Mesendoderm (in vitro differentiated cells): ENCODE data around the gene FSTL5.

Experiments used
- DNase-seq: peaks from one replicate; pipeline ENCODE4 v3.0.0; 2013
- H2AK5ac ChIP-seq: 2 replicates; pipeline ENCODE4 v1.6.1; 2013; ENCODE audit warnings: low read length, inconsistent platforms
- H2BK120ac ChIP-seq: 2 replicates; pipeline ENCODE4 v1.6.1; 2013; ENCODE audit warnings: low read depth, mild to moderate bottlenecking, low read length, moderate library complexity, mixed read lengths
- H2BK15ac ChIP-seq: replicated peaks from 2 replicates; pipeline ENCODE4 v1.6.1; 2013; ENCODE audit warnings: low read depth, mild to moderate bottlenecking, moderate library complexity
- H2BK5ac ChIP-seq: 2 replicates; pipeline ENCODE4 v1.6.1; 2013; ENCODE audit warnings: low read length, inconsistent platforms
- H3K18ac ChIP-seq: 2 replicates; pipeline ENCODE4 v1.6.1; 2013; ENCODE audit warnings: mild to moderate bottlenecking, low read length, mixed read lengths
- H3K23ac ChIP-seq: one replicate; pipeline ENCODE4 v1.6.1; 2013; ENCODE audit warnings: low read length
- H3K27ac ChIP-seq: 2 replicates; pipeline ENCODE4 v1.5.1; 2013; ENCODE audit warnings: low read depth, mild to moderate bottlenecking, inconsistent platforms, low read length, moderate library complexity
- H3K27me3 ChIP-seq: 2 replicates; pipeline ENCODE4 v1.6.1; 2013; ENCODE audit warnings: low read length, control low read depth, mild to moderate bottlenecking, inconsistent platforms; ENCODE audit not compliant: insufficient read depth, poor library complexity
- H3K36me3 ChIP-seq: 2 replicates; pipeline ENCODE4 v1.6.1; 2013; ENCODE audit warnings: low read length, inconsistent platforms; ENCODE audit not compliant: control insufficient read depth, insufficient read depth
- H3K4ac ChIP-seq: one replicate; pipeline ENCODE4 v1.6.1; 2013; ENCODE audit warnings: low read depth, mild to moderate bottlenecking, low read length, moderate library complexity
- H3K4me1 ChIP-seq: 2 replicates; pipeline ENCODE4 v1.6.1; 2013; ENCODE audit warnings: low read depth, low read length, inconsistent platforms; ENCODE audit not compliant: control insufficient read depth
- H3K4me2 ChIP-seq: 2 replicates; pipeline ENCODE4 v1.6.1; 2013; ENCODE audit warnings: low read length
- H3K4me3 ChIP-seq: 2 replicates; pipeline ENCODE4 v1.5.1; 2013; ENCODE audit warnings: mild to moderate bottlenecking, low read length
- H3K56ac ChIP-seq: one replicate; pipeline ENCODE4 v1.6.1; 2013; ENCODE audit warnings: low read length
- H3K79me1 ChIP-seq: 2 replicates; pipeline ENCODE4 v1.6.1; 2013; ENCODE audit warnings: low read length, inconsistent platforms
- H3K79me2 ChIP-seq: 2 replicates; pipeline ENCODE4 v1.6.1; 2013; ENCODE audit warnings: mild to moderate bottlenecking, low read length; ENCODE audit not compliant: control insufficient read depth, insufficient read depth
- H3K9ac ChIP-seq: 2 replicates; pipeline ENCODE4 v1.6.1; 2013; ENCODE audit warnings: low read length, inconsistent platforms
- H4K5ac ChIP-seq: one replicate; pipeline ENCODE4 v1.6.1; 2013; ENCODE audit warnings: low read length
- H4K8ac ChIP-seq: one replicate; pipeline ENCODE4 v1.6.1; 2013; ENCODE audit warnings: low read depth, mild to moderate bottlenecking, control low read depth, low read length, moderate library complexity
- WGBS: extraction: QIAGEN DNeasy Blood & Tissue Kit; methylation state at CpG from one replicate; pipeline ENCODE4 v1.1.7; 2013; ENCODE audit warnings: low lambda C conversion rate, missing lambda C conversion rate; ENCODE audit not compliant: insufficient coverage; ENCODE audit errors: extremely low coverage; 5-methylcytosine and 5-hydroxymethylcytosine counted together

FSTL5 gene

GRCh38 chr4:161919442-161920220 lies 244.2 kb downstream of the FSTL5 start:
- Histone ChIP-seq H3K4me1 (no peaks in the 10 kb centered on the region), H3K79me1 (no peaks in the 10 kb centered on the region), H3K36me3 (no peaks in the 10 kb centered on the region), H3K4me2 (no peak overlapping the region), H2BK15ac (no peak overlapping the region), H3K4ac (no peak overlapping the region), H2AK5ac (no peak overlapping the region), H4K8ac (no peak overlapping the region), H3K79me2 (no peaks in the 10 kb centered on the region), H3K27me3 (no peaks in the 10 kb centered on the region), H3K9ac (no peak overlapping the region), H3K18ac (no peak overlapping the region), H3K23ac (no peak overlapping the region), H3K27ac (no peak overlapping the region), H2BK120ac (no peak overlapping the region), H3K56ac (no peak overlapping the region), H3K4me3 (no peak overlapping the region), H4K5ac (no peak overlapping the region), H2BK5ac (no peak overlapping the region)
- WGBS: no CpG with 5 or more reads among the region's 3 CpGs
- DNase-seq: no peak

DNA sequence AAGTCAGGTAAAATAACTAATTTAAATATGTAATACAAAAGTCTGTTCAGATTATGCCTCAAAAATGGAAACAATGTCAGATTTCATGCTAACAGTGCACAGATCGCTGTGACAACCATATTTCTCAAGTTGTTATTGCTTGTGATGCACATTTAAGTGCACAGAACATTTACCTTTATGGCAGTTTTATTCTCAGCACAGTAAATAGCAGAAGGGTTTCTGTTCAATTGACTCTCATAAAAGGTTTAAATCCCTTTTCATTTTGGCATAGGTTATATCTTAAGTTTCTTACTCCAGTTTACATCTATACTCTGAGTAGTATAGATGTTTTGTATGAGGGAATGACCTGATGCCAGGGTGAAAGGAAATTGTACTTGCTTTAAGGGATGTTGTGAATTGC lies 247.8 kb downstream of the FSTL5 start:
- Histone ChIP-seq H3K4me2 (no peak overlapping the region), H3K56ac (no peak overlapping the region), H4K5ac (no peak overlapping the region), H3K36me3 (no peaks in the 10 kb centered on the region), H3K27ac (no peak overlapping the region), H2AK5ac (no peak overlapping the region), H2BK5ac (no peak overlapping the region), H3K79me2 (no peaks in the 10 kb centered on the region), H3K9ac (no peak overlapping the region), H3K79me1 (no peaks in the 10 kb centered on the region), H2BK15ac (no peak overlapping the region), H4K8ac (no peak overlapping the region), H3K23ac (no peak overlapping the region), H3K4ac (no peak overlapping the region), H3K27me3 (no peaks in the 10 kb centered on the region), H2BK120ac (no peak overlapping the region), H3K18ac (no peak overlapping the region), H3K4me3 (no peak overlapping the region), H3K4me1 (no peaks in the 10 kb centered on the region)
- no peak for DNase-seq
- WGBS: no CpG with 5 or more reads among the region's 1 CpG

DNA sequence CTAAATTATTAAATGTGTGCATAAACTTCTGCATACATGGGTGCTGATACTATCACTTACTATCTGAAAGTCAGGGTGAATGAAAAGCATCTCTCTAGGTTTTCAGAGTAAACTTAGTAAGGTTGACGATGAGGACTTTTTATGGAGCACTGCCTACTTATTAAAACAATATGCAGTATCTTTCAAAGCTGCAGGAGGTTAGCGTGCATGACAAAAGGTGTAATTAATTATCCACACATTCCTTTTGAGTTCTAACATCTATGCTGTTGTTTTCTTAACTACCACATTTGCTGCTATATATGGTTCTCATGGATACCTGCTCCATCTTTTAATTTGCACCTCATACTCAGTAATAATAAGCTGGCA lies 256.2 kb downstream of the FSTL5 start:
- H3K27ac ChIP-seq: no peak overlapping the region
- no peak overlapping the region for H2BK15ac ChIP-seq
- no peak overlapping the region for H3K56ac ChIP-seq
- no peak overlapping the region for H3K23ac ChIP-seq
- H3K79me1 ChIP-seq: no peaks in the 10 kb centered on the region
- H3K4me2 ChIP-seq: no peak overlapping the region
- H3K18ac ChIP-seq: no peak overlapping the region
- no peak overlapping the region for H3K9ac ChIP-seq
- no peaks in the 10 kb centered on the region for H3K36me3 ChIP-seq
- WGBS: no CpG with 5 or more reads among the region's 2 CpGs
- H3K4ac ChIP-seq: no peak overlapping the region
- no peaks in the 10 kb centered on the region for H3K4me1 ChIP-seq
- H2BK5ac ChIP-seq: no peak overlapping the region
- no peaks in the 10 kb centered on the region for H3K79me2 ChIP-seq
- no peak overlapping the region for H2BK120ac ChIP-seq
- H3K27me3 ChIP-seq: no peaks in the 10 kb centered on the region
- no peak overlapping the region for H4K8ac ChIP-seq
- H2AK5ac ChIP-seq: no peak overlapping the region
- no peak for DNase-seq
- no peak overlapping the region for H4K5ac ChIP-seq
- H3K4me3 ChIP-seq: no peak overlapping the region

GRCh38 chr4:161906836-161907589 lies 256.8 kb downstream of the FSTL5 start:
- Histone ChIP-seq H4K8ac (no peak overlapping the region), H3K4me2 (no peak overlapping the region), H3K27ac (no peak overlapping the region), H3K4me3 (no peak overlapping the region), H3K9ac (no peak overlapping the region), H3K4me1 (no peaks in the 10 kb centered on the region), H3K4ac (no peak overlapping the region), H3K36me3 (no peaks in the 10 kb centered on the region), H3K79me2 (no peaks in the 10 kb centered on the region), H2BK15ac (no peak overlapping the region), H3K23ac (no peak overlapping the region), H2BK120ac (no peak overlapping the region), H3K18ac (no peak overlapping the region), H2BK5ac (no peak overlapping the region), H2AK5ac (no peak overlapping the region), H4K5ac (no peak overlapping the region), H3K56ac (no peak overlapping the region), H3K79me1 (no peaks in the 10 kb centered on the region), H3K27me3 (no peaks in the 10 kb centered on the region)
- DNase-seq: no peak
- WGBS: no CpG with 5 or more reads among the region's 4 CpGs

DNA sequence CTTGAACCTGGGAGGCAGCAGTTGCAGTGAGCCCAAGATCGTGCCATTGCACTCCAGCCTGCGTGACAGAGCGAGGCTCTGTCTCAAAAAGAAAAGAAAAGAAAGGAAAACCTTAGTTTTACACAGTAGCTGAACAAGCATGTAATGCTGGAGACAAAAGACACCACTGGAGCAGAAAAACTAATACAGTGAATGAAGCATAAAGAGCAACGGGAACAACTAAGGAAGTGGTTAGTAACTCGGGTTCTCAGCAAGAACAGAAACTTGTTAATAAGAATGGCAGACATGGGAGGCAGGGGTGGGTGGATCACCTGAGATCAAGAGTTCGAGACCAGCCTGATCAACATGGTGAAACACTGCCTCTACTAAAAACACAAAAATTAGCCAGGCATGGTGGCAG lies 263.7 kb downstream of the FSTL5 start:
- Histone ChIP-seq H3K79me1 (no peaks in the 10 kb centered on the region), H4K8ac (no peak overlapping the region), H4K5ac (no peak overlapping the region), H2AK5ac (no peak overlapping the region), H2BK5ac (no peak overlapping the region), H3K4me1 (no peaks in the 10 kb centered on the region), H3K56ac (no peak overlapping the region), H3K79me2 (no peaks in the 10 kb centered on the region), H3K4me2 (no peak overlapping the region), H3K9ac (no peak overlapping the region), H3K4me3 (no peak overlapping the region), H3K18ac (no peak overlapping the region), H3K4ac (no peak overlapping the region), H3K36me3 (no peaks in the 10 kb centered on the region), H3K27me3 (no peaks in the 10 kb centered on the region), H2BK120ac (no peak overlapping the region), H3K23ac (no peak overlapping the region), H2BK15ac (no peak overlapping the region), H3K27ac (no peak overlapping the region)
- DNase-seq: no peak
- no CpG with 5 or more reads among the region's 6 CpGs for WGBS
